Liver (tissue), 9 donors: ENCODE results near the gene C2orf49. TPM values are rescaled to one million over a fixed set of nuclear protein-coding genes. Genes with fewer than 3 reads are reported as not detected.

ENCODE experiments used
- DNase-seq: peaks from one replicate; pipeline ENCODE4 v3.0.0-alpha.2; 2017; ENCODE audit warnings: low spot score
- H3K27ac ChIP-seq, 2 donors: one replicate each; pipeline ENCODE4 v1.7.0; 2013; ENCODE audit warnings: inconsistent platforms in 2 of 2, low read length in 2 of 2, control low read depth in 1 of 2, low read depth in 1 of 2, mild to moderate bottlenecking in 1 of 2
- H3K27me3 ChIP-seq, 4 donors: one replicate each; pipeline versions ENCODE4 v1.6.1 to v1.7.0; 2013; ENCODE audit warnings: low read length in 3 of 4, inconsistent platforms in 1 of 4, mild to moderate bottlenecking in 1 of 4, moderate library complexity in 1 of 4; ENCODE audit not compliant: control insufficient read depth in 4 of 4, insufficient read depth in 4 of 4
- H3K36me3 ChIP-seq, 4 donors: one replicate each; pipeline versions ENCODE4 v1.6.1 to v1.7.0; 2013; ENCODE audit warnings: low read length in 3 of 4, mild to moderate bottlenecking in 3 of 4, low read depth in 1 of 4, moderate library complexity in 1 of 4; ENCODE audit not compliant: control insufficient read depth in 4 of 4, insufficient read depth in 3 of 4
- H3K4me1 ChIP-seq, 4 donors: one replicate each; pipeline versions ENCODE4 v1.6.1 to v1.7.0; 2013; ENCODE audit warnings: low read length in 3 of 4, mild to moderate bottlenecking in 3 of 4, moderate library complexity in 1 of 4; ENCODE audit not compliant: control insufficient read depth in 4 of 4, insufficient read depth in 4 of 4
- H3K4me3 ChIP-seq, 3 donors: one replicate each; pipeline versions ENCODE4 v1.6.1 to v1.7.0; 2013; ENCODE audit warnings: low read length in 3 of 3, control low read depth in 1 of 3, low read depth in 1 of 3, mild to moderate bottlenecking in 1 of 3
- H3K9ac ChIP-seq, 2 donors: one replicate each; pipeline ENCODE4 v1.7.0; 2013; ENCODE audit warnings: low read length in 2 of 2, mild to moderate bottlenecking in 2 of 2, moderate library complexity in 2 of 2, control low read depth in 1 of 2, low read depth in 1 of 2
- H3K9me3 ChIP-seq, 4 donors: one replicate each; pipeline versions ENCODE4 v1.6.1 to v1.7.0; 2013; ENCODE audit warnings: low read length in 3 of 4; ENCODE audit not compliant: control insufficient read depth in 4 of 4
- EGR1 ChIP-seq, 2 donors: IDR thresholded peaks; 2 replicates each; pipeline ENCODE4 v1.6.1; 2016 to 2018; ENCODE audit warnings: antibody characterized with exemption in 2 of 2, low read depth in 2 of 2
- FOXA1 ChIP-seq: IDR thresholded peaks from 2 replicates; pipeline ENCODE4 v1.6.1; 2016; ENCODE audit warnings: antibody characterized with exemption
- FOXA2 ChIP-seq: IDR thresholded peaks from 2 replicates; pipeline ENCODE4 v1.6.1; 2016; ENCODE audit warnings: antibody characterized with exemption
- HNF4A ChIP-seq, 2 donors: conservative IDR thresholded peaks; 2 replicates each; pipeline ENCODE4 v1.6.1; 2016; ENCODE audit warnings: antibody characterized with exemption in 2 of 2, mild to moderate bottlenecking in 2 of 2
- HNF4G ChIP-seq: IDR thresholded peaks from 2 replicates; pipeline ENCODE4 v1.6.1; 2016; ENCODE audit warnings: antibody characterized with exemption
- JUND ChIP-seq, 2 donors: IDR thresholded peaks; 2 replicates each; pipeline ENCODE4 v1.6.1; 2016; ENCODE audit warnings: antibody characterized with exemption in 2 of 2
- NR2F2 ChIP-seq: IDR thresholded peaks from 2 replicates; pipeline ENCODE4 v1.6.1; 2016; ENCODE audit warnings: antibody characterized with exemption
- RAD21 ChIP-seq, 2 donors: IDR thresholded peaks; 2 replicates each; pipeline ENCODE4 v1.6.1; 2016; ENCODE audit warnings: antibody characterized with exemption in 2 of 2, mild to moderate bottlenecking in 2 of 2
- RXRA ChIP-seq, 2 donors: IDR thresholded peaks; 2 replicates each; pipeline ENCODE4 v1.6.1; 2017 to 2018; ENCODE audit warnings: antibody characterized with exemption in 2 of 2, mild to moderate bottlenecking in 1 of 2
- SP1 ChIP-seq: IDR thresholded peaks from 2 replicates; pipeline ENCODE4 v1.6.1; 2018; ENCODE audit warnings: antibody characterized with exemption, mild to moderate bottlenecking
- TAF1 ChIP-seq: conservative IDR thresholded peaks from 2 replicates; pipeline ENCODE4 v1.6.1; 2016; ENCODE audit warnings: antibody characterized with exemption, mild to moderate bottlenecking
- YY1 ChIP-seq: IDR thresholded peaks from 2 replicates; pipeline ENCODE4 v1.6.1; 2016; ENCODE audit warnings: antibody characterized with exemption, mild to moderate bottlenecking
- ZBTB33 ChIP-seq: IDR thresholded peaks from 2 replicates; pipeline ENCODE4 v1.6.1; 2016; ENCODE audit warnings: antibody characterized with exemption
- WGBS: extraction: QIAGEN DNeasy Blood & Tissue Kit; methylation state at CpG from one replicate; pipeline ENCODE4 v1.1.7; 2013; 5-methylcytosine and 5-hydroxymethylcytosine counted together
- polyA plus RNA-seq, 2 donors: library from polyadenylated mRNA; stranded (reverse) in 1 of 2; unstranded in 1 of 2; fragments of 200-250 nt in 1 of 2; fragments of >200 nt in 1 of 2; fragmentation: Nextera tagmentation in 1 of 2; extraction: Ambion mirVana in 1 of 2; gene quantifications; one replicate each; pipeline versions ENCODE4 v1.2.1 to v1.2.3, GENCODE V29; 2013 to 2015
- total RNA-seq, 2 donors: library from RNA; depleted of rRNA; stranded (reverse); fragments of >200 nt; gene quantifications; one replicate each; pipeline ENCODE4 v1.2.3, GENCODE V29; 2014
- TF ChIP-seq, protein P1 (sequence below): fragments of 150-350 bp; IDR thresholded peaks from 2 replicates; pipeline ENCODE4 v1.5.1; 2017; ENCODE audit warnings: improper control_type of control experiment, low read depth, low read length; ENCODE audit not compliant: missing input control
- TF ChIP-seq, protein P2 (sequence below): IDR thresholded peaks from 2 replicates; pipeline ENCODE4 v1.6.1; 2016; ENCODE audit warnings: antibody characterized with exemption, mild to moderate bottlenecking
- TF ChIP-seq, protein P3 (sequence below): IDR thresholded peaks from 2 replicates; pipeline ENCODE4 v1.6.1; 2016; ENCODE audit warnings: antibody characterized with exemption
- donor health status: healthy.
- donor health status: healthy.
- donor health status: healthy.
- donor health status: healthy.
- donor health status: healthy.

C2orf49 gene
- total and polyA plus RNA-seq, 4 donors = 3.3 to 8.2 (median 8.1) TPM

DNA sequence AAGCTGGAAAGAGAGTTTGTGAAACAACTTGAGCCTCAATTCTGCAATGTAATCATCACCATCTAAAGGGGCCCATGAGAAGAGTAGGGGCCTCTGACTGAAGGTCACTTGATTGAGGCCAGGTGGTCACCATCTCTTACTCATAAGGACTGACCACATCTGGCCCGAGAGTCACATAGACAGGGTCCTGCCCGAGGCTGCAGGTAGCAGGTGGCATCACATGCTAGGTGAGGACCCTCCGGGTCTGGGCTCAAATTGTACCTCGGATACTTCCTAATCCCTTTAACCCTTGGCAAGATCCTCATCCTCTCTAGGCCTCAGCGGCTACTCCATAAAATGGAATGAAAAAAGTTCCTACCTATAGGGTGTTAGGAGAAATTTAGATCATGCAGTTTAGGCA lies 44.8 kb downstream of the C2orf49 start:
- Histone ChIP-seq H3K27ac (no peak overlapping the region), H3K9me3 (no peaks in the 10 kb centered on the region), H3K4me3 (no peak overlapping the region), H3K27me3 (no peaks in the 10 kb centered on the region), H3K36me3 (peaks cover 0 to 8% (median 0%) of the 10 kb centered on the region in 4 donors), H3K9ac (no peak overlapping the region), H3K4me1 (no peaks in the 10 kb centered on the region)
- no peak for DNase-seq
- TF ChIP-seq, protein P1, sequence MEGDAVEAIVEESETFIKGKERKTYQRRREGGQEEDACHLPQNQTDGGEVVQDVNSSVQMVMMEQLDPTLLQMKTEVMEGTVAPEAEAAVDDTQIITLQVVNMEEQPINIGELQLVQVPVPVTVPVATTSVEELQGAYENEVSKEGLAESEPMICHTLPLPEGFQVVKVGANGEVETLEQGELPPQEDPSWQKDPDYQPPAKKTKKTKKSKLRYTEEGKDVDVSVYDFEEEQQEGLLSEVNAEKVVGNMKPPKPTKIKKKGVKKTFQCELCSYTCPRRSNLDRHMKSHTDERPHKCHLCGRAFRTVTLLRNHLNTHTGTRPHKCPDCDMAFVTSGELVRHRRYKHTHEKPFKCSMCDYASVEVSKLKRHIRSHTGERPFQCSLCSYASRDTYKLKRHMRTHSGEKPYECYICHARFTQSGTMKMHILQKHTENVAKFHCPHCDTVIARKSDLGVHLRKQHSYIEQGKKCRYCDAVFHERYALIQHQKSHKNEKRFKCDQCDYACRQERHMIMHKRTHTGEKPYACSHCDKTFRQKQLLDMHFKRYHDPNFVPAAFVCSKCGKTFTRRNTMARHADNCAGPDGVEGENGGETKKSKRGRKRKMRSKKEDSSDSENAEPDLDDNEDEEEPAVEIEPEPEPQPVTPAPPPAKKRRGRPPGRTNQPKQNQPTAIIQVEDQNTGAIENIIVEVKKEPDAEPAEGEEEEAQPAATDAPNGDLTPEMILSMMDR = no peak
- TF ChIP-seq YY1 (no peak), JUND (IDR thresholded peaks at IDR 0.05) (no peak), RAD21 (IDR thresholded peaks at IDR 0.05) (no peak), EGR1 (IDR thresholded peaks at IDR 0.05; ENCODE audit: low read depth in 2 of 2) (no peak), ZBTB33 (no peak), HNF4A (conservative IDR thresholded peaks at IDR 0.05) (no peak), FOXA2 (no peak), RXRA (IDR thresholded peaks at IDR 0.05) (no peak), TAF1 (no peak), HNF4G (no peak), NR2F2 (no peak), FOXA1 (no peak), SP1 (no peak)
- TF ChIP-seq, protein P2, sequence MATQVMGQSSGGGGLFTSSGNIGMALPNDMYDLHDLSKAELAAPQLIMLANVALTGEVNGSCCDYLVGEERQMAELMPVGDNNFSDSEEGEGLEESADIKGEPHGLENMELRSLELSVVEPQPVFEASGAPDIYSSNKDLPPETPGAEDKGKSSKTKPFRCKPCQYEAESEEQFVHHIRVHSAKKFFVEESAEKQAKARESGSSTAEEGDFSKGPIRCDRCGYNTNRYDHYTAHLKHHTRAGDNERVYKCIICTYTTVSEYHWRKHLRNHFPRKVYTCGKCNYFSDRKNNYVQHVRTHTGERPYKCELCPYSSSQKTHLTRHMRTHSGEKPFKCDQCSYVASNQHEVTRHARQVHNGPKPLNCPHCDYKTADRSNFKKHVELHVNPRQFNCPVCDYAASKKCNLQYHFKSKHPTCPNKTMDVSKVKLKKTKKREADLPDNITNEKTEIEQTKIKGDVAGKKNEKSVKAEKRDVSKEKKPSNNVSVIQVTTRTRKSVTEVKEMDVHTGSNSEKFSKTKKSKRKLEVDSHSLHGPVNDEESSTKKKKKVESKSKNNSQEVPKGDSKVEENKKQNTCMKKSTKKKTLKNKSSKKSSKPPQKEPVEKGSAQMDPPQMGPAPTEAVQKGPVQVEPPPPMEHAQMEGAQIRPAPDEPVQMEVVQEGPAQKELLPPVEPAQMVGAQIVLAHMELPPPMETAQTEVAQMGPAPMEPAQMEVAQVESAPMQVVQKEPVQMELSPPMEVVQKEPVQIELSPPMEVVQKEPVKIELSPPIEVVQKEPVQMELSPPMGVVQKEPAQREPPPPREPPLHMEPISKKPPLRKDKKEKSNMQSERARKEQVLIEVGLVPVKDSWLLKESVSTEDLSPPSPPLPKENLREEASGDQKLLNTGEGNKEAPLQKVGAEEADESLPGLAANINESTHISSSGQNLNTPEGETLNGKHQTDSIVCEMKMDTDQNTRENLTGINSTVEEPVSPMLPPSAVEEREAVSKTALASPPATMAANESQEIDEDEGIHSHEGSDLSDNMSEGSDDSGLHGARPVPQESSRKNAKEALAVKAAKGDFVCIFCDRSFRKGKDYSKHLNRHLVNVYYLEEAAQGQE = no peak
- TF ChIP-seq, protein P3, sequence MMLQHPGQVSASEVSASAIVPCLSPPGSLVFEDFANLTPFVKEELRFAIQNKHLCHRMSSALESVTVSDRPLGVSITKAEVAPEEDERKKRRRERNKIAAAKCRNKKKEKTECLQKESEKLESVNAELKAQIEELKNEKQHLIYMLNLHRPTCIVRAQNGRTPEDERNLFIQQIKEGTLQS = no peak
- 93% methylated on average over 5 of the region's 5 CpGs for WGBS

DNA sequence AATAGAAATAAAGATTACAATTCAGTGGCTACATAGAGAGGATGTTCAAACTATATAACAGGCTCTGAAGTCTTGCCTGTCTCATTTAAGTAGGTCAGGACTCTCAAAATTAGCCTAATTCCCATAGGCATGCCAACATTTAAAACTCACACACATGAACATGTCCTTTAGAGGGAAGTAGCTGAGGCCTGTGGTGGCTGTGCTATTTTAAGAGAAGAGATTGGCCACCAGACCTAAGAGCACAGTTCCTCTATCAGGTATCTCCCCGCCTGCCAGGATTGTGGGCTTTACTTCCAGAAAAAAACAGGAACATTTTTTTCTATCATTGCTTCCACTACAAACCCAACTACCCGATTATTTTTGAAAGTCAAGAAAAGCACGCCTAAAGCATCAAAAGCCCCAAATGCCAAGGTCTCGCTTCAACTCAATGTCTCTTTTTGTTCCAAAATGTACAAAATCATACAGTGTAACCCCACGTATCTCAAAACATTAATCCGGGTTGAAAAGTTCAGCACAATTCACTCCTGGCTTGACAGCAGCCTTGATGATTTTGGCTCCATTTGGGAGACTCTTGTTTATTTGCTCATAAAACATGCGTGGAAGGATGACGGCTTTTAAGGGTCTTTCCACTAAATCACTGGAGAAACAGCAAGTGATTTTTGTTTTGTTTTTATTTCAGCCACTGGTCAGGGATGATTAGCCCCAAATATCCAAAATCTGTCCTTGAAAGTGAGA lies 46.3 kb downstream of the C2orf49 start:
- Histone ChIP-seq H3K9ac (no peak overlapping the region), H3K9me3 (no peaks in the 10 kb centered on the region), H3K27me3 (no peaks in the 10 kb centered on the region), H3K36me3 (peaks cover 0 to 8% (median 0%) of the 10 kb centered on the region in 4 donors), H3K4me1 (no peaks in the 10 kb centered on the region), H3K27ac (no peak overlapping the region), H3K4me3 (no peak overlapping the region)
- 79% methylated on average over 8 of the region's 8 CpGs for WGBS
- no peak for DNase-seq
- TF ChIP-seq, protein P2 = no peak
- TF ChIP-seq, protein P3 = no peak
- TF ChIP-seq YY1 = no peak
- TF ChIP-seq ZBTB33 = no peak
- TF ChIP-seq RXRA (IDR thresholded peaks at IDR 0.05) = no peak
- TF ChIP-seq EGR1 (IDR thresholded peaks at IDR 0.05; ENCODE audit: low read depth in 2 of 2) = no peak
- no peak for TF ChIP-seq FOXA2
- no peak for TF ChIP-seq HNF4A (conservative IDR thresholded peaks at IDR 0.05)
